IPS-18a (cell line): Measurements from ENCODE around the gene NONO.
"Not testable (repeated sequence)": the region's sequence is repeated elsewhere in the genome, so short reads cannot be mapped to it uniquely, and the experiment has no call there.

Experiments used
- H3K27ac ChIP-seq: one replicate; pipeline ENCODE4 v1.5.1; 2013; ENCODE audit warnings: low read length
- H3K27me3 ChIP-seq: one replicate; pipeline ENCODE4 v1.6.1; 2013; ENCODE audit warnings: mild to moderate bottlenecking, low read length; ENCODE audit not compliant: control insufficient read depth, insufficient read depth
- H3K36me3 ChIP-seq: one replicate; pipeline ENCODE4 v1.6.1; 2013; ENCODE audit warnings: low read depth, low read length; ENCODE audit not compliant: control insufficient read depth
- H3K4me1 ChIP-seq: one replicate; pipeline ENCODE4 v1.6.1; 2013; ENCODE audit warnings: low read depth, low read length; ENCODE audit not compliant: control insufficient read depth
- H3K4me3 ChIP-seq: one replicate; pipeline ENCODE4 v1.5.1; 2013; ENCODE audit warnings: low read length
- H3K9ac ChIP-seq: one replicate; pipeline ENCODE4 v1.6.1; 2013; ENCODE audit warnings: mild to moderate bottlenecking, low read length, moderate library complexity
- H3K9me3 ChIP-seq: one replicate; pipeline ENCODE4 v1.6.1; 2013; ENCODE audit warnings: low read depth, low read length; ENCODE audit not compliant: control insufficient read depth

NONO gene

DNA sequence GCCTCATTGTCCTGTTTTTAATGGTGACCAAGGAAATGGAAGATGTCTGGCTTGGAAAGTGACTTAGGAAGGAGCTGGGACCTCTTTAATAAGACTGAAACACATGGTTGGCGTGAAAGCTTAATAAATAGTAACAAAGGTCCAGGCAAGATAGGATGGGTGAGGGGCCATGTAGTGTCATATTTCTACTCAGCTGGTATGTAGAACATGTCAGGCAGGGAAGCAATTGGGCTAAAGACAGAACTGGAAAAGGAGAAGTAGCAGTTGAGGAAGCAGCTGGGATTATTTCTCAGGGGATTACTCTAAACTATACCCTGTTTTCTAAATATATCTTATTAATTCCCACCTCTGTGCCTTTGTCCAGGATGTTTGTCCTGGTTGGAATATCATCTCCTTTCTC, 36.7 kb downstream of the NONO start:
- Histone ChIP-seq H3K36me3 (peaks cover 6% of the 10 kb centered on the region), H3K9me3 (no peaks in the 10 kb centered on the region), H3K4me1 (no peaks in the 10 kb centered on the region), H3K4me3 (no peak overlapping the region), H3K9ac (no peak overlapping the region), H3K27me3 (no peaks in the 10 kb centered on the region), H3K27ac (no peak overlapping the region)

DNA sequence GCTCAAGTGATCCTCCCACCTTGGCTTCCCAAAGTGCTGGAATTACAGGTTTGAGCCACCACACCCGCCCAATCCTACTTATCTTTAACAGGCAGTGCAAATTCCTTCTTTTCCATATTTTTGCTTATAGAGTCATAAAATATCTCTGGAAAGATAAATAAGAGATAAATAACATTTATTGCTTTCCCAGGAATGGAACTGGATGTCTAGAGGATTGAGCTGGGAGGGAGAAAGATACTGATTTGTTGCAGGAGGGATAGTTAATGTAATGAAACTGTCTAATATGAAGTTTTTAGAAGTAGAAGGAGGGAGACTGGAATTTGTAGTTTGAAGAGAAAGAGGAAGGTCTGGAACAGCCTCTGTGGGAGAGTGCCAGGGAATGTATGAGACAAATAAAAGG, 38.3 kb downstream of the NONO start:
- Histone ChIP-seq H3K4me3 (no peak overlapping the region), H3K36me3 (peaks cover 1% of the 10 kb centered on the region)

DNA sequence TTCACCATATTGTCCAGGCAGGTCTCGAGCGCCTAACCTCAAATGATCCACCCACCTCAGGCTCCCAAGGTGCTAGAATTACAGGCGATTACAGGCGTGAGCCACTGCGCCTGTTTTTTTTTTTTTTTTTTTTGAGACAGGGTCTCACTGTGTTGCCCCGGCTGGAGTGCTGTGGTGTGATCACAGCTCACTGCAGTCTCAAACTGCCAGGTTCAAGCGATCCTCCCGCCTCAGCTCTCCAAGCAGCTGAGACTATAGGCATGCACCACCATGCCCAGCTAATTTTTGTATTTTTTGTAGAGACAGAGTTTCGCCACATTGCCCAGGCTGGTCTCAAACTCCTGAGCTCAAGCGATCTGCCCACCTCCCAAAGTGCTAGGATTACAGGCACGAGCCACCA, 41.0 kb downstream of the NONO start:
- not testable (repeated sequence) for H3K36me3 ChIP-seq, H3K4me1 ChIP-seq, H3K27me3 ChIP-seq, H3K27ac ChIP-seq, H3K4me3 ChIP-seq, H3K9ac ChIP-seq
- peaks cover 10% of the 10 kb centered on the region for H3K9me3 ChIP-seq

More for the DNA sequence above, 38.3 kb downstream of the NONO start:
- Histone ChIP-seq H3K27me3 (no peaks in the 10 kb centered on the region), H3K9me3 (peaks cover 3% of the 10 kb centered on the region), H3K9ac (no peak overlapping the region), H3K4me1 (no peaks in the 10 kb centered on the region), H3K27ac (no peak overlapping the region)

DNA sequence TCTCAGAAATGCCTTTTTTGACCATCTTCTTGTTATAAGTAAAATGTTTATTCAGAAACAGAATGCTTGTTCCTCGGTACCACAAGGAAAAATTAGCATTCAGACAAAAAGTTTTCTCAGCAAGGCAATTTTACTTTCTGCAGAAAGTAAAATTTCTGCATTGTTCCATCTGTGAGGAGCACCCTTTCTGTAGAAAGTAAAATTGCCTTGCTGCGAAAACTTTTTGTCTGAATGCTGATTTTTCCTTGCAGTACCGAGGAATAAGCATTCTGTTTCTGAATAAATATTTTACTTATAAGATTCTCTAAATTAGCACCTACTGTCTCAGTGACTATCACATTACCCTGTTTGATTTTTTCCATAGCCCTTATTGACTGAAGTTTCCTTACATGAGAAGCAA, 43.0 kb downstream of the NONO start:
- H3K27me3 ChIP-seq = no peaks in the 10 kb centered on the region
- H3K36me3 ChIP-seq = peaks cover 3% of the 10 kb centered on the region
- no peak overlapping the region for H3K4me3 ChIP-seq
- peaks cover 13% of the 10 kb centered on the region for H3K9me3 ChIP-seq
- H3K9ac ChIP-seq = no peak overlapping the region
- no peak overlapping the region for H3K27ac ChIP-seq
- H3K4me1 ChIP-seq = no peaks in the 10 kb centered on the region

DNA sequence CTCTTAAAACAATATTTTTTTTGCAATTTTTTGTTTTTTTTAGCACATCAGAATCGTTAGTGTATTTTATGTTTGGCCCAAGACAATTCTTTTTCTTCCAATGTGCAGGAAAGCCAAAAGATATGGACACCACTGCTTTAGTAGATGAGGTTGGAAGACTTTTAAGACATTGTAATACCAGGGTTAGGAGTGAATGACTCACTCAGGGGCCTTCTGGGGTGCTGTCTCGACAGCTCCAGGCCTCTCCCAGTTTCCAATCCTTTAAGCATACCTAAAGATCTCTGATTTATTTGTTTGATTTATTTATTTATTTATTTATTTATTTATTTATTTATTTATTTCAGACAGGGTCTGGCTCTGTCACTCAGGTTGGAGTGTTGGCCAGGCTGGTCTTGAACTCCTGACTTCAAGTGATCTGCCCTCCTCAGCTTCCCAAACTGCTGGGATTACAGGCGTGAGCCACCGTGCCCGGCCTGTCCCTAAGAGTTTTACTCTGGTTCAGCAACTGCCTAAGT, 65.8 kb downstream of the NONO start:
- H3K9me3 ChIP-seq, H3K4me3 ChIP-seq, H3K36me3 ChIP-seq, H3K27me3 ChIP-seq, H3K4me1 ChIP-seq, H3K27ac ChIP-seq, H3K9ac ChIP-seq: not testable (repeated sequence)

DNA sequence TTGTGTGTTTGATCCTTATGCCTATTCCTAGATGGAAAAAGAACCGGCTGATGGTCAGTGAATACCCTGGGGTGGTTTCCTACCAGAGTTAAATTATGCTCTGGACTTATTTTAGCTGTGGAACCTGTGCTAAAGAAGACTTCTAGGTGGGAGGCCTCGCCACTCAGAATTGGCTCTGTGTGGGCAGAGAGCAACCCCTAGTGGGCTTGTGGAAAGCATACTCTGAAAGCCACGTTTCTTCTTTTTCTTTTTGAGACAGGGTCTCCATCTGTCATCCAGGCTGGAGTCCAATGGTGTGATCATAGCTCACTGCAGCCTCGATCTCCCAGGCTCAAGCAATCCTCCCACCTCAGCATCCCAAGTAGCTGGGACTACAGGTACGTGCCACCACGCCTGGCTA, 66.4 kb downstream of the NONO start:
- not testable (repeated sequence) for H3K4me3 ChIP-seq, H3K4me1 ChIP-seq, H3K27me3 ChIP-seq, H3K36me3 ChIP-seq, H3K9ac ChIP-seq, H3K27ac ChIP-seq, H3K9me3 ChIP-seq
